ENCODE data around the gene FNTB. TPM values are rescaled to one million over a fixed set of nuclear protein-coding genes. Genes with fewer than 3 reads are reported as not detected.

FNTB gene
- total RNA-seq, 1 experiment from 2014 or later: 14.2 TPM

- TF ChIP-seq E2F1 (CRISPR knock-in tag; IDR thresholded peaks at IDR 0.05): no peak
- TF ChIP-seq IRF1 (CRISPR knock-in tag; IDR thresholded peaks at IDR 0.05): no peak
- TF ChIP-seq ZNF416 (CRISPR knock-in tag; IDR thresholded peaks at IDR 0.05): no peak
- TF ChIP-seq SP1 (CRISPR knock-in tag; conservative IDR thresholded peaks at IDR 0.05): no peak
Measured at GRCh38 chr14:65106736-65107135, 120.0 kb downstream of the FNTB start (continued).

GRCh38 chr14:65107200-65107599 lies 120.5 kb downstream of the FNTB start:
- no peaks in the 10 kb centered on the region for H3K9me3 Mint-ChIP-seq
- ATAC-seq: no peak
- DNase-seq (ENCODE audit: low spot score): no peak
- H3K27me3 Mint-ChIP-seq (ENCODE audit: low read depth): no peaks in the 10 kb centered on the region; the same call in 1 of the 2 replicates
- H3K4me1 Mint-ChIP-seq: peaks cover 12% of the 10 kb centered on the region
- no peak overlapping the region for H3K4me3 Mint-ChIP-seq
- CTCF ChIA-PET: no interaction called here
- TF ChIP-seq ZNF416 (CRISPR knock-in tag; IDR thresholded peaks at IDR 0.05): no peak
- TF ChIP-seq AR (CRISPR knock-in tag; IDR thresholded peaks at IDR 0.05): no peak
- TF ChIP-seq ZNF138 (CRISPR knock-in tag; conservative IDR thresholded peaks at IDR 0.05): no peak
- no peak for TF ChIP-seq ELF4 (CRISPR knock-in tag; IDR thresholded peaks at IDR 0.05; ENCODE audit: low read depth)
- TF ChIP-seq ZNF532 (CRISPR knock-in tag; IDR thresholded peaks at IDR 0.05; ENCODE audit: borderline replicate concordance): no peak
- TF ChIP-seq ESRRA (CRISPR knock-in tag; IDR thresholded peaks at IDR 0.05; ENCODE audit: borderline replicate concordance): no peak
- no peak for TF ChIP-seq FOXP1 (CRISPR knock-in tag; IDR thresholded peaks at IDR 0.05; ENCODE audit: borderline replicate concordance)
- TF ChIP-seq NR3C1 (CRISPR knock-in tag; conservative IDR thresholded peaks at IDR 0.05; ENCODE audit: low read depth): no peak
- no peak for TF ChIP-seq MAX (CRISPR knock-in tag; IDR thresholded peaks at IDR 0.05)
- no peak for TF ChIP-seq SP1 (CRISPR knock-in tag; conservative IDR thresholded peaks at IDR 0.05)
- TF ChIP-seq SOX15 (CRISPR knock-in tag; IDR thresholded peaks at IDR 0.05): no peak
- H3K36me3 Mint-ChIP-seq: peaks cover 2% of the 10 kb centered on the region; the same call in 1 of the 2 replicates
- no peak overlapping the region for H3K27ac Mint-ChIP-seq
- POLR2A ChIA-PET: no interaction called here

- Mint-ChIP-seq H3K27me3 (ENCODE audit: low read depth) (no peaks in the 10 kb centered on the region; the same call in 1 of the 2 replicates), H3K4me3 (no peak overlapping the region), H3K4me1 (peaks cover 5% of the 10 kb centered on the region), H3K9me3 (no peaks in the 10 kb centered on the region), H3K36me3 (no peaks in the 10 kb centered on the region), H3K27ac (no peak overlapping the region)
- CTCF ChIA-PET: interaction anchor here (1.2 kb wide), 1 partner anchor 199 kb away, joined by 3 read pairs; no protein-coding TSS in a partner anchor
- POLR2A ChIA-PET: no interaction called here
- DNase-seq (ENCODE audit: low spot score): no peak
- no peak for ATAC-seq
- no peak for TF ChIP-seq ETV6 (CRISPR knock-in tag; IDR thresholded peaks at IDR 0.05)
- TF ChIP-seq TCF7 (CRISPR knock-in tag; IDR thresholded peaks at IDR 0.05; ENCODE audit: low read depth): no peak
- TF ChIP-seq PRRX2 (CRISPR knock-in tag; IDR thresholded peaks at IDR 0.05): no peak
- no peak for TF ChIP-seq ZNF671 (CRISPR knock-in tag; IDR thresholded peaks at IDR 0.05)
- no peak for TF ChIP-seq ZNF219 (CRISPR knock-in tag; IDR thresholded peaks at IDR 0.05; ENCODE audit: borderline replicate concordance)
- no peak for TF ChIP-seq ZNF512 (CRISPR knock-in tag; IDR thresholded peaks at IDR 0.05; ENCODE audit: borderline replicate concordance)
- no peak for TF ChIP-seq ATF1 (CRISPR knock-in tag; IDR thresholded peaks at IDR 0.05)
Measured at GRCh38 chr14:65109357-65109756, 122.7 kb downstream of the FNTB start.
